HCT116 (cell line): ENCODE measurements around the gene ANKDD1A. TPM values are rescaled to one million over a fixed set of nuclear protein-coding genes. Genes with fewer than 3 reads are reported as not detected.

Source experiments
- ATAC-seq: fragments of 200-7000 bp; cut with Tn5 transposase; 2 replicates; pipeline ENCODE4 v1.9.1; 2020; ENCODE audit warnings: mild to moderate bottlenecking, moderate library complexity
- BruUV-seq: library from RNA; stranded (reverse); fragments of 400-500 nt; replicated peaks from 2 replicates; lab custom pipeline; 2021; lab: Mats Ljungman, UMichigan
- CTCF ChIA-PET: fragments of 300-600 bp; sonication (Branson Sonifier 250); formaldehyde crosslinking; loops from one replicate; lab custom pipeline; 2021; ENCODE audit warnings: antibody characterized with exemption; lab: Charles Lee
- POLR2A ChIA-PET: fragments of 300-600, 350-600 bp; sonication (Branson Sonifier 250); formaldehyde crosslinking; loops from one replicate; lab custom pipeline; 2021; ENCODE audit warnings: antibody characterized with exemption; lab: Charles Lee
- RAD21 ChIA-PET, 2 experiments: fragments of 300-600 bp; sonication (Branson Sonifier 250); formaldehyde crosslinking; loops; one replicate each; lab custom pipeline; 2023; ENCODE audit warnings: low total read pairs in 2 of 2; ENCODE audit not compliant: uncharacterized antibody in 2 of 2, unreplicated experiment in 2 of 2, low non-redundant PET in 1 of 2; lab: Charles Lee
- DNase-seq: peaks from one replicate; pipeline ENCODE4 v3.0.0-alpha.2; 2010; ENCODE audit warnings: low read depth, low spot score
- H2AFZ ChIP-seq: fragments of 200-600 bp; shearing (Covaris generic), sonication (generic); 2 replicates; pipeline ENCODE4 v1.6.1; 2017; ENCODE audit warnings: low read depth, mixed run types, mixed read lengths, antibody characterized with exemption, low read length; ENCODE audit not compliant: poor library complexity, severe bottlenecking
- H3K27ac ChIP-seq: 2 replicates; pipeline ENCODE4 v1.5.1; 2012; ENCODE audit warnings: low read depth, low read length
- H3K27me3 ChIP-seq: fragments of 200-600 bp; sonication (generic); 2 replicates; pipeline ENCODE4 v1.6.1; 2016; ENCODE audit warnings: mixed run types, low read length, mixed read lengths; ENCODE audit not compliant: insufficient read depth
- H3K36me3 ChIP-seq, 2 experiments: fragments of 200-500 bp in 1 of 2; fragments of 200-600 bp in 1 of 2; sonication (Bioruptor generic) in 1 of 2; sonication (generic) in 1 of 2; 2 replicates each; pipeline versions ENCODE4 v1.5.1 to v1.6.1; 2014 to 2016; ENCODE audit warnings: low read length in 2 of 2, inconsistent platforms in 1 of 2, mixed read lengths in 1 of 2, mixed run types in 1 of 2; ENCODE audit not compliant: insufficient read depth in 2 of 2, control insufficient read depth in 1 of 2
- H3K4me1 ChIP-seq, 2 experiments: fragments of 200-600 bp in 1 of 2; sonication (generic) in 1 of 2; 2 replicates each; pipeline versions ENCODE4 v1.5.1 to v1.6.1; 2012 to 2017; ENCODE audit warnings: low read length in 2 of 2, inconsistent platforms in 1 of 2, mild to moderate bottlenecking in 1 of 2, mixed read lengths in 1 of 2, mixed run types in 1 of 2, moderate library complexity in 1 of 2; ENCODE audit not compliant: insufficient read depth in 2 of 2, control insufficient read depth in 1 of 2
- H3K4me2 ChIP-seq: fragments of 200-600 bp; sonication (generic); 2 replicates; pipeline ENCODE4 v1.6.1; 2017; ENCODE audit warnings: mixed run types, low read length, mixed read lengths
- H3K4me3 ChIP-seq, 2 experiments: fragments of 200-600 bp in 1 of 2; sonication (generic) in 1 of 2; replicated peaks in 1 of 2; 2 replicates each; pipeline ENCODE4 v1.5.1; 2011 to 2016; ENCODE audit warnings: low read length in 2 of 2, control low read depth in 1 of 2, low read depth in 1 of 2, mild to moderate bottlenecking in 1 of 2, mixed read lengths in 1 of 2, mixed run types in 1 of 2
- H3K79me2 ChIP-seq: fragments of 200-600 bp; sonication (generic); 2 replicates; pipeline ENCODE4 v1.6.1; 2017; ENCODE audit warnings: mild to moderate bottlenecking, mixed run types, low read length, moderate library complexity, mixed read lengths; ENCODE audit not compliant: insufficient read depth
- H3K9ac ChIP-seq: fragments of 200-600 bp; sonication (generic); 2 replicates; pipeline ENCODE4 v1.6.1; 2016; ENCODE audit warnings: low read length, mixed read lengths
- H3K9me2 ChIP-seq: fragments of 200-600 bp; sonication (generic), shearing (Covaris generic); 2 replicates; pipeline ENCODE4 v1.6.1; 2017; ENCODE audit warnings: mixed run types, mild to moderate bottlenecking, moderate library complexity; ENCODE audit not compliant: insufficient read depth
- H3K9me3 ChIP-seq, 2 experiments: fragments of 200-500 bp in 1 of 2; fragments of 200-600 bp in 1 of 2; sonication (Bioruptor generic) in 1 of 2; sonication (generic) in 1 of 2; 2 replicates each; pipeline ENCODE4 v1.6.1; 2014 to 2017; ENCODE audit warnings: low read length in 2 of 2, mixed read lengths in 2 of 2, inconsistent platforms in 1 of 2, low read depth in 1 of 2, mild to moderate bottlenecking in 1 of 2, mixed run types in 1 of 2, moderate library complexity in 1 of 2; ENCODE audit not compliant: control insufficient read depth in 1 of 2, insufficient read depth in 1 of 2
- H4K20me1 ChIP-seq: fragments of 200-600 bp; sonication (generic), shearing (Covaris generic); 2 replicates; pipeline ENCODE4 v1.6.1; 2017; ENCODE audit warnings: mixed run types, mild to moderate bottlenecking, moderate library complexity; ENCODE audit not compliant: insufficient read depth
- ATF3 ChIP-seq: IDR thresholded peaks from 2 replicates; pipeline ENCODE4 v1.6.1; 2012
- CBX3 ChIP-seq: IDR thresholded peaks from 2 replicates; pipeline ENCODE4 v1.6.1; 2012; ENCODE audit warnings: low read depth
- EGR1 ChIP-seq: IDR thresholded peaks from 2 replicates; pipeline ENCODE4 v1.6.1; 2012; ENCODE audit warnings: low read depth
- ELF1 ChIP-seq: IDR thresholded peaks from 2 replicates; pipeline ENCODE4 v1.6.1; 2012; ENCODE audit warnings: low read depth, borderline replicate concordance
- EZH2phosphoT487 ChIP-seq: fragments of 200-600 bp; IDR thresholded peaks from 2 replicates; pipeline ENCODE4 v1.6.1; 2018; ENCODE audit warnings: antibody characterized with exemption, borderline replicate concordance
- FOSL1 ChIP-seq: IDR thresholded peaks from 2 replicates; pipeline ENCODE4 v1.6.1; 2012; ENCODE audit warnings: low read depth
- POLR2A ChIP-seq: IDR thresholded peaks from 2 replicates; pipeline ENCODE4 v1.7.0; 2011; ENCODE audit warnings: borderline replicate concordance; ENCODE audit not compliant: insufficient read depth, insufficient read length; ENCODE audit errors: extremely low read depth
- RAD21 ChIP-seq: IDR thresholded peaks from 2 replicates; pipeline ENCODE4 v1.6.1; 2012; ENCODE audit warnings: low read depth, mild to moderate bottlenecking
- SIN3A ChIP-seq: IDR thresholded peaks from 2 replicates; pipeline ENCODE4 v1.6.1; 2012; ENCODE audit warnings: low read depth
- YY1 ChIP-seq: IDR thresholded peaks from 2 replicates; pipeline ENCODE4 v1.6.1; 2011; ENCODE audit warnings: low read length, low read depth, moderate library complexity, mild to moderate bottlenecking; ENCODE audit not compliant: insufficient replicate concordance; ENCODE audit errors: extremely low read depth
- ZBTB33 ChIP-seq: IDR thresholded peaks from 2 replicates; pipeline ENCODE4 v1.6.1; 2011; ENCODE audit warnings: mild to moderate bottlenecking, low read length, moderate library complexity; ENCODE audit not compliant: insufficient replicate concordance; ENCODE audit errors: extremely low read depth
- ZFX ChIP-seq: fragments of 450-650 bp; IDR thresholded peaks from 2 replicates; pipeline ENCODE4 v1.6.1; 2017
- intact Hi-C: fragments of 100-400 bp; cut with micrococcal nuclease; formaldehyde crosslinking; loops from 2 replicates; pipeline ENCODE4 v1.10.0; 2022
- total RNA-seq: library from RNA; stranded (reverse); gene quantifications from one replicate; pipeline ENCODE4 v1.2.1, GENCODE V29; 2021; ENCODE audit not compliant: unreplicated experiment
- TF ChIP-seq, protein P1 (sequence below), 3 experiments: fragments of 200-600 bp in 1 of 3; sonication (generic) in 1 of 3; IDR thresholded peaks in 2 of 3; conservative IDR thresholded peaks in 1 of 3; 2 replicates each; pipeline ENCODE4 v1.5.1; 2012 to 2017; ENCODE audit warnings: low read depth in 2 of 3, low read length in 2 of 3, antibody characterized with exemption in 1 of 3, borderline replicate concordance in 1 of 3, control low read depth in 1 of 3, mild to moderate bottlenecking in 1 of 3, mixed read lengths in 1 of 3, mixed run types in 1 of 3, moderate library complexity in 1 of 3; ENCODE audit not compliant: insufficient read depth in 1 of 3

ANKDD1A gene
- total RNA-seq, 1 experiment from 2014 or later: 8.1 TPM

GRCh38 chr15:64905119-64905831 is 6.4 kb upstream of the ANKDD1A start:
- Histone ChIP-seq H3K9me2 (no peaks in the 10 kb centered on the region), H3K9ac (no peak overlapping the region), H3K27ac (no peak overlapping the region), H3K36me3 (no peaks in the 10 kb centered on the region), H3K4me3 (no peak overlapping the region), H3K9me3 (peaks cover 0 to 3% of the 10 kb centered on the region in 2 experiments; a peak in 1 of 4 replicates), H3K4me2 (peak overlapping the region; percentile 15; the same call in 1 of the 2 replicates), H3K79me2 (no peaks in the 10 kb centered on the region), H4K20me1 (no peaks in the 10 kb centered on the region), H3K27me3 (no peaks in the 10 kb centered on the region), H3K4me1 (peaks cover 0 to 4% of the 10 kb centered on the region in 2 experiments; a peak in 1 of 4 replicates), H2AFZ (no peak overlapping the region)
- DNase-seq (no peak), ATAC-seq (peak; percentile 92)
- intact Hi-C loops: no loop called here
- TF ChIP-seq POLR2A (no peak), EZH2phosphoT487 (no peak), CBX3 (no peak), EGR1 (no peak), YY1 (no peak), FOSL1 (no peak), RAD21 (peak; percentile 47), ELF1 (no peak), ATF3 (no peak), ZFX (no peak), SIN3A (no peak), ZBTB33 (no peak)
- TF ChIP-seq, protein P1, sequence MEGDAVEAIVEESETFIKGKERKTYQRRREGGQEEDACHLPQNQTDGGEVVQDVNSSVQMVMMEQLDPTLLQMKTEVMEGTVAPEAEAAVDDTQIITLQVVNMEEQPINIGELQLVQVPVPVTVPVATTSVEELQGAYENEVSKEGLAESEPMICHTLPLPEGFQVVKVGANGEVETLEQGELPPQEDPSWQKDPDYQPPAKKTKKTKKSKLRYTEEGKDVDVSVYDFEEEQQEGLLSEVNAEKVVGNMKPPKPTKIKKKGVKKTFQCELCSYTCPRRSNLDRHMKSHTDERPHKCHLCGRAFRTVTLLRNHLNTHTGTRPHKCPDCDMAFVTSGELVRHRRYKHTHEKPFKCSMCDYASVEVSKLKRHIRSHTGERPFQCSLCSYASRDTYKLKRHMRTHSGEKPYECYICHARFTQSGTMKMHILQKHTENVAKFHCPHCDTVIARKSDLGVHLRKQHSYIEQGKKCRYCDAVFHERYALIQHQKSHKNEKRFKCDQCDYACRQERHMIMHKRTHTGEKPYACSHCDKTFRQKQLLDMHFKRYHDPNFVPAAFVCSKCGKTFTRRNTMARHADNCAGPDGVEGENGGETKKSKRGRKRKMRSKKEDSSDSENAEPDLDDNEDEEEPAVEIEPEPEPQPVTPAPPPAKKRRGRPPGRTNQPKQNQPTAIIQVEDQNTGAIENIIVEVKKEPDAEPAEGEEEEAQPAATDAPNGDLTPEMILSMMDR (IDR thresholded peaks at IDR 0.05 in 2 of 3, conservative IDR thresholded peaks at IDR 0.05 in 1 of 3; ENCODE audit: borderline replicate concordance in 1 of 3, insufficient read depth in 1 of 3, low read depth in 2 of 3, low read length in 2 of 3): peak; percentile 24 to 51 (median 48); a peak in 4 of 6 replicates
- BruUV-seq: no TSS peak
- CTCF ChIA-PET: no interaction called here
- POLR2A ChIA-PET: no interaction called here
- RAD21 ChIA-PET: no interaction called here
